Stomach (tissue), 9 donors: ENCODE measurements around the gene PLPP4. TPM values are rescaled to one million over a fixed set of nuclear protein-coding genes. Genes with fewer than 3 reads are reported as not detected.

Experiments
- DNase-seq, 2 donors: peaks; one replicate each; pipeline versions ENCODE4 v3.0.0 to v3.0.0-alpha.2; 2013 to 2019
- H3K27ac ChIP-seq, 5 donors: fragments of 200-600 bp in 4 of 5; sonication (generic) in 4 of 5; one replicate each; pipeline ENCODE4 v1.5.1; 2013 to 2019; ENCODE audit warnings: mild to moderate bottlenecking in 1 of 5, moderate library complexity in 1 of 5
- H3K27me3 ChIP-seq, 3 donors: fragments of 200-600 bp; sonication (generic); one replicate each; pipeline ENCODE4 v1.5.1; 2017 to 2019; ENCODE audit warnings: mixed run types in 1 of 3
- H3K36me3 ChIP-seq, 4 donors: fragments of 200-600 bp; sonication (generic); 1 replicate in 3 of 4; 2 replicates in 1 of 4; pipeline ENCODE4 v1.5.1; 2016 to 2019
- H3K4me1 ChIP-seq, 4 donors: fragments of 200-600 bp; sonication (generic); one replicate each; pipeline ENCODE4 v1.5.1; 2016 to 2019
- H3K4me3 ChIP-seq, 4 donors: fragments of 200-600 bp; sonication (generic) in 3 of 4; one replicate each; pipeline ENCODE4 v1.5.1; 2016 to 2019; ENCODE audit warnings: mild to moderate bottlenecking in 1 of 4
- H3K9me3 ChIP-seq, 4 donors: fragments of 200-600 bp; sonication (generic); one replicate each; pipeline ENCODE4 v1.5.1; 2016 to 2019
- EP300 ChIP-seq: sonication (generic); formaldehyde crosslinking; IDR thresholded peaks from one replicate; pipeline ENCODE4 v1.6.1; 2017; ENCODE audit warnings: antibody characterized with exemption
- POLR2A ChIP-seq, 4 donors: fragments of 450-650 bp; IDR thresholded peaks; one replicate each; pipeline ENCODE4 v1.6.1; 2016; ENCODE audit warnings: antibody characterized with exemption in 4 of 4, control low read depth in 2 of 4, mild to moderate bottlenecking in 1 of 4, moderate library complexity in 1 of 4
- POLR2AphosphoS5 ChIP-seq, 3 donors: sonication (generic); formaldehyde crosslinking; IDR thresholded peaks; one replicate each; pipeline ENCODE4 v1.6.1; 2016; ENCODE audit warnings: antibody characterized with exemption in 3 of 3
- WGBS, 5 donors: extraction: QIAGEN DNeasy Blood & Tissue Kit in 3 of 5; methylation state at CpG; one replicate each; pipeline versions ENCODE4 v1.1.5 to v1.1.7; 2013 to 2018; 5-methylcytosine and 5-hydroxymethylcytosine counted together
- intact Hi-C: fragments of 100-400 bp; cut with DNase I; formaldehyde crosslinking; loops from one replicate; pipeline ENCODE4 v1.15.1; 2023; ENCODE audit warnings: low total_unique reads
- polyA plus RNA-seq, 3 donors: library from polyadenylated mRNA; stranded (reverse); fragments of 200-250 nt; gene quantifications; one replicate each; pipeline ENCODE4 v1.2.3, GENCODE V29; 2013
- total RNA-seq, 5 donors: library from RNA; depleted of rRNA; stranded (reverse); fragments of >200 nt; gene quantifications; one replicate each; pipeline versions ENCODE4 v1.1.0 to v1.2.3, GENCODE V29; 2014 to 2016
- TF ChIP-seq, protein P1 (sequence below), 7 experiments: fragments of 450-650 bp in 4 of 7; fragments of 200-600 bp in 3 of 7; sonication (generic) in 3 of 7; IDR thresholded peaks; one replicate each; pipeline ENCODE4 v1.5.1; 2016 to 2019; ENCODE audit warnings: antibody characterized with exemption in 7 of 7, control low read depth in 2 of 7, mild to moderate bottlenecking in 1 of 7
- donor health status: healthy with polysubstance abuse.
- donor health status: Bipolar disorder and iron deficiency.
- donor health status: healthy.

PLPP4 gene
- total and polyA plus RNA-seq, 8 donors = not detected

DNA sequence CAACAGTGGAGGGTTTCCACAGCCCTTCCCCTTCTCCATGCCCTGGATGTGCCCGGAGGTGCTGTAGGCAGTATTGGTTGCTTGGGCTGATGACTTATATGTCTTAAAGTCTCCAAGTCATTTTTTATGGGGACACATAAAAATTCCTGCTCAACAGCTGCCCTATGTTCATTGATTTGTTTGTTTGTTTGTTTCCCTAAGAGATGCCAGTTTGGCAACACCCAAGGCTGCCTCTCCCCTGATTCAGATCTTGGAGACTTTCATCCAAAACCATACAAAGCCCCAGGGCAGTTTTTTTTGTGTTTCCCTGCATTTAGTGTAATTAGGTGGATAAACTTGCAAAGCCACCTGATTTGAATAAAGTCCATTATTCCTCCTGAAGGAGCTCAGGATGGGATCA, 115.3 kb downstream of the PLPP4 start:
- 76 to 92% (median 85%) methylated on average over 1 of the region's 1 CpG for WGBS, 5 donors
- intact Hi-C loops = no loop called here

DNA sequence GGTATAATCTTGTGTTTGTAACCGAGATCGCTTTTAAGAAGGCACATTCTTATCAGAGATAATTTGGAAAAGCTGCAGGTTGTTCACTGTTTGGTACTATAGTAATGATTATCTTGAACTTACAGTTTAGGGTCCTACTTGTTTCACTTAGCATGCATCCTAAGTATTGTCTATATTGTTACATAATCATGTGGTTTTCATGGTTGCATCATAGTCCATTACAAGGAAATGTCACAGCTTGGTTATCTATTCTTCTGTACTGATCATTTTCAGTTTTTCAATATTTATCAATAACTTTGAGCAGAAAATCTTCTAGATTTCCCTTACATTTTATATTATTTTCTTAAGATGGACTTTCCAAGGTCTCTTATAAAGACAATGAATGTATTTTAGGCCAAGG, 116.3 kb downstream of the PLPP4 start:
- H3K27ac ChIP-seq = no peak overlapping the region
- TF ChIP-seq, protein P1, sequence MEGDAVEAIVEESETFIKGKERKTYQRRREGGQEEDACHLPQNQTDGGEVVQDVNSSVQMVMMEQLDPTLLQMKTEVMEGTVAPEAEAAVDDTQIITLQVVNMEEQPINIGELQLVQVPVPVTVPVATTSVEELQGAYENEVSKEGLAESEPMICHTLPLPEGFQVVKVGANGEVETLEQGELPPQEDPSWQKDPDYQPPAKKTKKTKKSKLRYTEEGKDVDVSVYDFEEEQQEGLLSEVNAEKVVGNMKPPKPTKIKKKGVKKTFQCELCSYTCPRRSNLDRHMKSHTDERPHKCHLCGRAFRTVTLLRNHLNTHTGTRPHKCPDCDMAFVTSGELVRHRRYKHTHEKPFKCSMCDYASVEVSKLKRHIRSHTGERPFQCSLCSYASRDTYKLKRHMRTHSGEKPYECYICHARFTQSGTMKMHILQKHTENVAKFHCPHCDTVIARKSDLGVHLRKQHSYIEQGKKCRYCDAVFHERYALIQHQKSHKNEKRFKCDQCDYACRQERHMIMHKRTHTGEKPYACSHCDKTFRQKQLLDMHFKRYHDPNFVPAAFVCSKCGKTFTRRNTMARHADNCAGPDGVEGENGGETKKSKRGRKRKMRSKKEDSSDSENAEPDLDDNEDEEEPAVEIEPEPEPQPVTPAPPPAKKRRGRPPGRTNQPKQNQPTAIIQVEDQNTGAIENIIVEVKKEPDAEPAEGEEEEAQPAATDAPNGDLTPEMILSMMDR (IDR thresholded peaks at IDR 0.05) = no peak
- TF ChIP-seq POLR2A (IDR thresholded peaks at IDR 0.05) (no peak), POLR2AphosphoS5 (IDR thresholded peaks at IDR 0.05) (no peak), EP300 (no peak)
- no peak overlapping the region for H3K4me3 ChIP-seq
- H3K36me3 ChIP-seq = no peaks in the 10 kb centered on the region
- H3K4me1 ChIP-seq = no peaks in the 10 kb centered on the region
- no peaks in the 10 kb centered on the region for H3K27me3 ChIP-seq
- no peak for DNase-seq
- 77 to 94% (median 86%) methylated on average over 2 of the region's 2 CpGs for WGBS, 5 donors
- no peaks in the 10 kb centered on the region for H3K9me3 ChIP-seq
- intact Hi-C loops = no loop called here

More for the DNA sequence above, 115.3 kb downstream of the PLPP4 start:
- H3K4me3 ChIP-seq = no peak overlapping the region
- TF ChIP-seq, protein P1 (IDR thresholded peaks at IDR 0.05) = no peak
- TF ChIP-seq POLR2A (IDR thresholded peaks at IDR 0.05) = no peak
- TF ChIP-seq POLR2AphosphoS5 (IDR thresholded peaks at IDR 0.05) = no peak
- TF ChIP-seq EP300 = no peak
- DNase-seq = no peak
- no peaks in the 10 kb centered on the region for H3K4me1 ChIP-seq
- no peaks in the 10 kb centered on the region for H3K9me3 ChIP-seq
- no peaks in the 10 kb centered on the region for H3K36me3 ChIP-seq
- H3K27me3 ChIP-seq = no peaks in the 10 kb centered on the region
- H3K27ac ChIP-seq = no peak overlapping the region

DNA sequence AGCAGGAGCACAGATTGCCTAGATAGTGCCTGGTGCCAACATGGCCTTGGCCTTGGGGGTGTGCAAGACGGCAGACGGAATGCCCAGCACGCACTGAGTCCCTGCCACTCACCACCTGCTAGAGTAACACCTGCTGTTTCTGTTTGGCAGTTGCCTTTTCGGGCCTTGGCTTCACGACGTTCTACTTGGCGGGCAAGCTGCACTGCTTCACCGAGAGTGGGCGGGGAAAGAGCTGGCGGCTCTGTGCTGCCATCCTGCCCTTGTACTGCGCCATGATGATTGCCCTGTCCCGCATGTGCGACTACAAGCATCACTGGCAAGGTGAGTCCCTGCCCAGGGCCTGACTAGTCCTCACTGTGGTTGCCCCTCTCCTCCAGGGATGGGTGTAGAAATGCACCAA, 118.0 kb downstream of the PLPP4 start:
- H3K9me3 ChIP-seq = no peaks in the 10 kb centered on the region
- H3K36me3 ChIP-seq = no peaks in the 10 kb centered on the region
- H3K4me3 ChIP-seq = no peak overlapping the region
- no peaks in the 10 kb centered on the region for H3K27me3 ChIP-seq
- TF ChIP-seq POLR2A (IDR thresholded peaks at IDR 0.05) (no peak), EP300 (no peak), POLR2AphosphoS5 (IDR thresholded peaks at IDR 0.05) (no peak)
- TF ChIP-seq, protein P1 (IDR thresholded peaks at IDR 0.05) = no peak
- no peak for DNase-seq
- 83 to 95% (median 92%) methylated on average over 7 to 13 of the region's 13 CpGs for WGBS, 5 donors
- no peaks in the 10 kb centered on the region for H3K4me1 ChIP-seq
- intact Hi-C loops = no loop called here
- H3K27ac ChIP-seq = no peak overlapping the region

DNA sequence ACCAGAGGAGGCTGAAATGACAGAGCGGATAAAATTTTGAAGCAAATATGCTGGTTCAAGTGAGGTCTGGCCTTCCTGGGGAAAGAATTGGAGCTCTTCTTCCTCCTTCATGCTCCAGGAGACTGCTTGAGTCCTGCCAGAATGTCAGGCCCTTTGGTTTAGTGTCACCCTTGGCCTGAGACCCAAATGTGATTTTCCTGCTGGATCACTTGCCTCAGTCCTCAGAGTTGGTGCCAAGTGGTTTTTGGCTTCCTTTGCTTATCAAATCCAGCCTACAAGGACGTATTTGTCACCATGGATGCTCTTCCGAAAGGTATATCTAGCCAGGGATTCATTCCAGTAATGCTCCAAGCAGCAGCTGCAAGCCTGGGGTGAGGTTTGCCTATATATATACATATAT, 118.4 kb downstream of the PLPP4 start:
- Histone ChIP-seq H3K4me1 (no peaks in the 10 kb centered on the region), H3K36me3 (no peaks in the 10 kb centered on the region), H3K4me3 (no peak overlapping the region), H3K9me3 (no peaks in the 10 kb centered on the region), H3K27me3 (no peaks in the 10 kb centered on the region), H3K27ac (no peak overlapping the region)
- TF ChIP-seq POLR2AphosphoS5 (IDR thresholded peaks at IDR 0.05) (no peak), POLR2A (IDR thresholded peaks at IDR 0.05) (no peak), EP300 (no peak)
- DNase-seq = no peak
- 76 to 84% (median 80%) methylated on average over 3 of the region's 3 CpGs for WGBS, 5 donors
- intact Hi-C loops = no loop called here

DNA sequence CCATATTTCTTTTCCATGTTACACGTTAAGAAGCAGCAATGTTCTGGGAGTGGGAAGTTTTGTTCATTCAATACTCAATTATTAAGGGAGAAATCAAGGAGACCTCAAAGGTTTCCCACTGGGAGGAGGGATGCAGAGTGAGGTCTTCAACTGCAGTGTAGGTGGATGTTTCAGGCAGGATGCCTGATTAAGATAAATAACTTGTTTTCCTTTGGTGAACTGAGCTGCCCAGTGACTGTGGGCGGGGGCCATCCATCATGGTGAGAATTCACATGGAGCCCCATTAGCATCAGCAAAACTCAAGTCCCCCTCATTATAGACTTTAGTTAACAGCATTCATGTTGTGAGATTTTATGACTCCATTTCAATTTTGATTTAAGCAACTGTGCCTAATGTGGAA, 121.1 kb downstream of the PLPP4 start:
- Histone ChIP-seq H3K27me3 (no peaks in the 10 kb centered on the region), H3K4me3 (no peak overlapping the region), H3K36me3 (no peaks in the 10 kb centered on the region), H3K9me3 (no peaks in the 10 kb centered on the region), H3K4me1 (peaks cover 0 to 4% (median 2%) of the 10 kb centered on the region in 4 donors), H3K27ac (no peak overlapping the region)
- TF ChIP-seq POLR2A (IDR thresholded peaks at IDR 0.05) = no peak
- TF ChIP-seq POLR2AphosphoS5 (IDR thresholded peaks at IDR 0.05) = no peak
- TF ChIP-seq EP300 = no peak
- TF ChIP-seq, protein P1 (IDR thresholded peaks at IDR 0.05) = no peak
- intact Hi-C loops = no loop called here
- no peak for DNase-seq
- 63 to 90% (median 87%) methylated on average over 2 of the region's 2 CpGs for WGBS, 5 donors
